ENCODE data around the gene SPECC1L. TPM values are rescaled to one million over a fixed set of nuclear protein-coding genes. Genes with fewer than 3 reads are reported as not detected.
A peak's percentile ranks its signal among the peaks of the same experiment; 100 is the strongest.

SPECC1L gene
- total and polyA plus RNA-seq, 9 donors: 20.4 to 30.4 (median 26.0) TPM

DNA sequence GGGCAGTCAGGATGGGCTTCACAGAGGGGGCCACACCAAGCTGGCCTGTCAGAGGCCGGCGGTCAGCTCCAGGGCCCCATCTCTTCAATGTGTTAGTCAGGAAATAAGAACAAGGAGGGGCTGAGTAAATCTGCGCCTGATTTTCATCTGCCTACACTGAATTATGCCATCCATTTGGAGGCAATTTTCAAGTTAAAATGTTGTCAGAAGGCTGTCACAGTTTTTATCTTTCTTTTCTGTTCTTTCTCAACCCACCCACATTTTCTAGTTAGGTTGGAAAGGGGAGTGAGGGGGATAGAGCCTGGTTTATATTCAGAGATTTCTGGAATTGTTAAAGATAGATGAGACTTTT lies 175.6 kb downstream of the SPECC1L start:
- Histone ChIP-seq H3K9me3 (replicated peaks; ENCODE audit: control insufficient read depth, low read depth, low read length) (no peaks in the 10 kb centered on the region), H3K36me3 (ENCODE audit: control insufficient read depth, insufficient read depth, low read length) (peaks cover 14% of the 10 kb centered on the region), H3K4me1 (ENCODE audit: control insufficient read depth, insufficient read depth, low read length) (peaks cover 55% of the 10 kb centered on the region), H3K27ac (ENCODE audit: low read length) (no peak overlapping the region), H3K4me3 (ENCODE audit: low read length) (no peak overlapping the region), H3K27me3 (ENCODE audit: control insufficient read depth, insufficient read depth, low read length) (peaks cover 3% of the 10 kb centered on the region)
- WGBS (ENCODE audit: insufficient coverage): no CpG with 5 or more reads among the region's 3 CpGs
- DNase-seq: no peak

DNA sequence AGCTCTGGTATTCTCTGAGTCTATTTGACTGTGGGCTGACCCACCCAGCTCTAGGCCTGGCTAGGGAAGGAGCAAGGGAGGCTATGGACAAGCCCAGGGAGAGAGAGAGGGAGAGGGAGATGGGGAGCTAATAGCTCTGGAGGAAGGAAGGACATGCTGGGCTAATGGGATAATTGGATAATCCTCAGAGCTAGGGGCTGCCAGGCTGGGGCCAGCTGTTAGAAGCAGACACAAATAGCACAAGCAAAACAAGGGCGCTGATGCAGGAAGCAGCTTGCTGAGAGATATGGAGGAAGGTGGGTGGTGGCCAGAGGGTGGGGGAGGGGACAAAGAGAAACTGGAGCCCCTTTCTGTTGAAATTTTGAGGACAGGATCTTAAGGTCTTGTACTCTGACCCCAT lies 180.0 kb downstream of the SPECC1L start:
- H3K9me3 ChIP-seq (replicated peaks; ENCODE audit: control insufficient read depth, low read depth, low read length): no peaks in the 10 kb centered on the region
- no peaks in the 10 kb centered on the region for H3K36me3 ChIP-seq (ENCODE audit: control insufficient read depth, insufficient read depth, low read length)
- H3K4me3 ChIP-seq (ENCODE audit: low read length): no peak overlapping the region
- 60% methylated on average over 1 of the region's 1 CpG for WGBS (ENCODE audit: insufficient coverage)
- peak overlapping the region; percentile 65 for H3K27ac ChIP-seq (ENCODE audit: low read length)
- H3K27me3 ChIP-seq (ENCODE audit: control insufficient read depth, insufficient read depth, low read length): peaks cover 3% of the 10 kb centered on the region
- H3K4me1 ChIP-seq (ENCODE audit: control insufficient read depth, insufficient read depth, low read length): peaks cover 33% of the 10 kb centered on the region
- DNase-seq: peak; percentile 87

DNA sequence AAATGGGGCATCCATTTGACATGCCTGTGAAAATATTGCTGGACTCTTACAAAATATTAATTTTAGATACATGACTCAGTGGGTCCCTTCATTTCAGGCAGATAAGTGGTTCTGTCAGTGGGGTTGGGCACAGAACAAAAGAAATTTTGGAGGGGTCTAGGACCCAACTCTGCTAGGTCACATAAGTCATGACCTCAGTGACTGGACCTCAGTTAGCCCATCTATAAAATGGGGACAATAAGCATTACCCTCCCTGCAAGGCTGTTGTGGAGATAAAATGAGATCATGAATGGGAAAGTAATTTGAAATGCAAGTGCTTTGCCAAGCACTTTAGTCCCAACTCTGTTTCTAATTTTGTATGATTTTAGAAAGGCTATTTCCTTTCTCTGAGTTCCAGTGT lies 180.5 kb downstream of the SPECC1L start:
- H3K36me3 ChIP-seq (ENCODE audit: control insufficient read depth, insufficient read depth, low read length): no peaks in the 10 kb centered on the region
- DNase-seq: no peak
- H3K9me3 ChIP-seq (replicated peaks; ENCODE audit: control insufficient read depth, low read depth, low read length): no peaks in the 10 kb centered on the region
- H3K27ac ChIP-seq (ENCODE audit: low read length): peak overlapping the region; percentile 51
- peaks cover 30% of the 10 kb centered on the region for H3K4me1 ChIP-seq (ENCODE audit: control insufficient read depth, insufficient read depth, low read length)
- peaks cover under 1% of the 10 kb centered on the region for H3K27me3 ChIP-seq (ENCODE audit: control insufficient read depth, insufficient read depth, low read length)
- H3K4me3 ChIP-seq (ENCODE audit: low read length): no peak overlapping the region

DNA sequence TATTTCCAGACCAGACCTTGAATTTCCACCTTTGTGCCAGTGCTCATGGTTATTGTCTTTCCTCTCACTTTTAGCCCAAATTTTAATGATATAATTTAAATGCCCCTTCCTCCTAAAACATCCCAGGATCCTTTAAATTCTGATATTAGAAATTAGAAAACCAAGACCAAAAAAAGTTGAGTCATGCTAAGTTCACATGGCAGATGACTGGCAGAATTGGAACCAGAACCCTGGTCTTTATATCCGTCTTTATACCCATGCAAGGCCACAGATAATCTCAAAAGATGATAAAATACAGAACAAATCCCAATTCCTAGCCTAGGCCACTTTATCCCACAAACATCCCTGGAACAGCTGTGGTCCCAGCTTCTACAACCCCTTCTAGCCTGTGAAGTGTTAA lies 183.2 kb downstream of the SPECC1L start:
- Histone ChIP-seq H3K36me3 (ENCODE audit: control insufficient read depth, insufficient read depth, low read length) (no peaks in the 10 kb centered on the region), H3K4me1 (ENCODE audit: control insufficient read depth, insufficient read depth, low read length) (peaks cover 29% of the 10 kb centered on the region), H3K27me3 (ENCODE audit: control insufficient read depth, insufficient read depth, low read length) (no peaks in the 10 kb centered on the region), H3K4me3 (ENCODE audit: low read length) (no peak overlapping the region), H3K9me3 (replicated peaks; ENCODE audit: control insufficient read depth, low read depth, low read length) (no peaks in the 10 kb centered on the region), H3K27ac (ENCODE audit: low read length) (no peak overlapping the region)
- WGBS (ENCODE audit: insufficient coverage): no CpG with 5 or more reads among the region's 1 CpG
- no peak for DNase-seq

DNA sequence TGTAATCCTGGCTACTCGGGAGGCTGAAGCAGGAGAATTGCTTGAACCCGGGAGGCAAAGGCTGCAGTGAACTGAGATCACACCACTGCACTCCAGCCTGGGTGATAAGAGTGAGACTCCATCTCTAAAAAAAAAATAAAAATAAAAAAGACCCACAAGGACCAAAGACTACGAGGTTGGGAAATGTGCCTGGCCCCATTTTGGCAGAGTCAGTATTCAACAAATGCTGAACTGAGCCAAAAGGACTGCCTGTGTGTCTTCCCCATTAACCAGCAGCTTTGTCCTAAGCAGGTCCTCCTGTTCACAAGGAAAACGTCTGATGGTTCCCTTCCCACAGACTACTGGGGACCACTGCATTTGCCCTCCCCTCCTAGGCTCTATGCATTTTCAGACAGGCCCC lies 184.4 kb downstream of the SPECC1L start:
- peaks cover 21% of the 10 kb centered on the region for H3K4me1 ChIP-seq (ENCODE audit: control insufficient read depth, insufficient read depth, low read length)
- H3K27ac ChIP-seq (ENCODE audit: low read length): no peak overlapping the region
- H3K9me3 ChIP-seq (replicated peaks; ENCODE audit: control insufficient read depth, low read depth, low read length): no peaks in the 10 kb centered on the region
- H3K36me3 ChIP-seq (ENCODE audit: control insufficient read depth, insufficient read depth, low read length): no peaks in the 10 kb centered on the region
- WGBS (ENCODE audit: insufficient coverage): no CpG with 5 or more reads among the region's 4 CpGs
- H3K27me3 ChIP-seq (ENCODE audit: control insufficient read depth, insufficient read depth, low read length): no peaks in the 10 kb centered on the region
- DNase-seq: peak; percentile 30
- no peak overlapping the region for H3K4me3 ChIP-seq (ENCODE audit: low read length)

DNA sequence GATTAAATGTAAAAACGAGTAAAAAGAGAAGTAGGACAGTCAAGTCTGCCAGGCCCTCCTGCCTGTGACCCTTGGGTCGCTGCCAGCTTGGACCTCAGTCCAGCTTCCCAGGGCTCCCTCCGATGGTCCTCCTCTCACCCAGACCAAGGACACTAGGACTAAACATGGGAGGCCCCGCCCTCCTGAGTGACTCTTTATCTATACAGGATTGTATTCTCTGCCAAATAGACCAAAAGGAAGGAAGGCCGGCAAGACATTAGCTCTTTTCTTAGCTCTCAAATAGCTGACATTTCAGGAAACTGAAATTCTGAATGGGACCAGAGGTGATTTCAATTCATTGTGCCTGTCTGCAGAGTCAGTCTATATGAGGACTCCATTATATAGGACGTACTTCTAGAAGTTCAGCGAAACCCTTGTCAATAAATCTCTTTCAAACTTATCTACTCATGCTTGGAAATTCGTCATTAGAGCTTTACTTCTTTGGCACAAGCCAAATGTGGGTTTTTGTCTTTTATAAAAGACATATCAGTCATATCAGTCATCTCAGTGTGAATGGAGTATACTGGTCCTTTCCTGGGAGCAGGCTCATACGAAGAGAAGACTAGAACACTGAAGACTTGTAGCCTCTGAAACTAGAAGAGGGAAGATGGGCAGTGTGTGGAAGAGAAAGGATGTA lies 185.3 kb downstream of the SPECC1L start:
- 56% methylated on average over 3 of the region's 9 CpGs for WGBS (ENCODE audit: insufficient coverage)
- Histone ChIP-seq H3K9me3 (replicated peaks; ENCODE audit: control insufficient read depth, low read depth, low read length) (no peaks in the 10 kb centered on the region), H3K27ac (ENCODE audit: low read length) (peak overlapping the region; percentile 24), H3K4me3 (ENCODE audit: low read length) (no peak overlapping the region), H3K27me3 (ENCODE audit: control insufficient read depth, insufficient read depth, low read length) (no peaks in the 10 kb centered on the region), H3K4me1 (ENCODE audit: control insufficient read depth, insufficient read depth, low read length) (peaks cover 15% of the 10 kb centered on the region), H3K36me3 (ENCODE audit: control insufficient read depth, insufficient read depth, low read length) (no peaks in the 10 kb centered on the region)
- DNase-seq: peak; percentile 53

- no peaks in the 10 kb centered on the region for H3K9me3 ChIP-seq (replicated peaks; ENCODE audit: control insufficient read depth, low read depth, low read length)
- 43% methylated on average over 1 of the region's 3 CpGs for WGBS (ENCODE audit: insufficient coverage)
- H3K36me3 ChIP-seq (ENCODE audit: control insufficient read depth, insufficient read depth, low read length): no peaks in the 10 kb centered on the region
- no peak overlapping the region for H3K4me3 ChIP-seq (ENCODE audit: low read length)
- H3K4me1 ChIP-seq (ENCODE audit: control insufficient read depth, insufficient read depth, low read length): peaks cover 11% of the 10 kb centered on the region
- DNase-seq: peak; percentile 80
- H3K27ac ChIP-seq (ENCODE audit: low read length): no peak overlapping the region
- H3K27me3 ChIP-seq (ENCODE audit: control insufficient read depth, insufficient read depth, low read length): no peaks in the 10 kb centered on the region
Measured at GRCh38 chr22:24457894-24458420, 187.3 kb downstream of the SPECC1L start.

DNA sequence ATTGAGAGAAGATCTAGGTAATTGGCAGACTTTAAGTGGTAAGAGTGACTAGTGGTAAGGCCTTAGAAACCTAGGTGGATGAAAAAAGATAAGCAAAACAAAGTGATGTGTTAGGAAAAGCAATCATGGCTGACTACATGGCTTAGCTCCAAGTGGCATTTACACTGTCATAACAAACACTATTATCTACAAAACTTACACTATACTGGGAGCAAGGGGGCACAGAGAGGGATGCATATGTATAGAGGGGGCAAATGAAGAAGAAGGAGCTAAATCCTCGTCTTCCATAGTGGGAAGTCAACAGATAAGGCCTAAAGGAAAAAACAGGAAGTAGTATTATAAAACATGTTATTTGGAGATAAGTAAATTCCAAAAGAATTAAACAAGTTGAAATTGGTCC lies 189.3 kb downstream of the SPECC1L start:
- Histone ChIP-seq H3K36me3 (ENCODE audit: control insufficient read depth, insufficient read depth, low read length) (no peaks in the 10 kb centered on the region), H3K9me3 (replicated peaks; ENCODE audit: control insufficient read depth, low read depth, low read length) (no peaks in the 10 kb centered on the region), H3K27ac (ENCODE audit: low read length) (no peak overlapping the region), H3K4me1 (ENCODE audit: control insufficient read depth, insufficient read depth, low read length) (peaks cover 11% of the 10 kb centered on the region), H3K27me3 (ENCODE audit: control insufficient read depth, insufficient read depth, low read length) (no peaks in the 10 kb centered on the region), H3K4me3 (ENCODE audit: low read length) (no peak overlapping the region)
- no peak for DNase-seq
- no CpG with 5 or more reads among the region's 1 CpG for WGBS (ENCODE audit: insufficient coverage)

GRCh38 chr22:24460418-24461089 lies 189.9 kb downstream of the SPECC1L start:
- Histone ChIP-seq H3K9me3 (replicated peaks; ENCODE audit: control insufficient read depth, low read depth, low read length) (no peaks in the 10 kb centered on the region), H3K27me3 (ENCODE audit: control insufficient read depth, insufficient read depth, low read length) (no peaks in the 10 kb centered on the region), H3K4me3 (ENCODE audit: low read length) (no peak overlapping the region), H3K27ac (ENCODE audit: low read length) (no peak overlapping the region), H3K36me3 (ENCODE audit: control insufficient read depth, insufficient read depth, low read length) (no peaks in the 10 kb centered on the region), H3K4me1 (ENCODE audit: control insufficient read depth, insufficient read depth, low read length) (peaks cover 6% of the 10 kb centered on the region)
- WGBS (ENCODE audit: insufficient coverage): 50% methylated on average over 7 of the region's 10 CpGs
- no peak for DNase-seq

DNA sequence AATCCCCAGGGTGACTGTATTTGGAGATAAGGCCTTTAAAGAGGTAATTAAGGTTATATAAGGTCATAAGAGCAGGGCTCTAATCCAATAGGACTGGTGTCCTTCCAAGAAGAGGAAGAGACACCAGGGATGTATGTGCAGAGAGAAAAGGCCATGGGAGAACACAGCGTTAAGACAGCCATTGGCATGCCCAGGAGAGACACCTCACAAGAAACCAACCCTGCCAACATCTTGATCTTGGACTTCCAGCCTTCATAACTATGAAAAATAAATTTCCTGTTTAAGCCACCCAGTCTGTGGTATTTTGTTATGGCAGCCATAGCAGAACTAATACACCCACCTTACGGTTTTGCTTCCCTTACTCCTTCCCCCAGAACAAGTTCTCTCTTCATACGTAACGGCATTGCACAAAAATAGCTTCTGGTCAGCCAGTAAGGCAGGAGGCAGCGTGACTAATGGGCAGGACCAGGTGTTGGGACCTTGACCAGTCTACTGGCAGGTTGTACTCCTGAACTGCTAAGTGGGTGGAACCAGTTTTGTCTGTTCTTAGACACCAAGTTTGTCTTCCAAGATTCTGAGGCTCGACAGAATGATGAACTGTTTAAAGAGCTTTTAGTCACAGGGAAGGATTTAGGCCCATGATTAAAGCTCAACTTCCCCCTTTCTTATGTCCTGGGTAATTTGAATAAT lies 192.6 kb downstream of the SPECC1L start:
- no peaks in the 10 kb centered on the region for H3K36me3 ChIP-seq (ENCODE audit: control insufficient read depth, insufficient read depth, low read length)
- H3K4me3 ChIP-seq (ENCODE audit: low read length): no peak overlapping the region
- H3K4me1 ChIP-seq (ENCODE audit: control insufficient read depth, insufficient read depth, low read length): peaks cover 25% of the 10 kb centered on the region
- no peaks in the 10 kb centered on the region for H3K27me3 ChIP-seq (ENCODE audit: control insufficient read depth, insufficient read depth, low read length)
- 40% methylated on average over 1 of the region's 6 CpGs for WGBS (ENCODE audit: insufficient coverage)
- peak; percentile 36 for DNase-seq
- H3K27ac ChIP-seq (ENCODE audit: low read length): no peak overlapping the region
- no peaks in the 10 kb centered on the region for H3K9me3 ChIP-seq (replicated peaks; ENCODE audit: control insufficient read depth, low read depth, low read length)

All from muscle of leg (tissue), 11 donors.